ENCODE results near the gene AIMP2.
"Not testable (repeated sequence)": the region's sequence is repeated elsewhere in the genome, so short reads cannot be mapped to it uniquely, and the experiment has no call there.

Gene AIMP2

DNA sequence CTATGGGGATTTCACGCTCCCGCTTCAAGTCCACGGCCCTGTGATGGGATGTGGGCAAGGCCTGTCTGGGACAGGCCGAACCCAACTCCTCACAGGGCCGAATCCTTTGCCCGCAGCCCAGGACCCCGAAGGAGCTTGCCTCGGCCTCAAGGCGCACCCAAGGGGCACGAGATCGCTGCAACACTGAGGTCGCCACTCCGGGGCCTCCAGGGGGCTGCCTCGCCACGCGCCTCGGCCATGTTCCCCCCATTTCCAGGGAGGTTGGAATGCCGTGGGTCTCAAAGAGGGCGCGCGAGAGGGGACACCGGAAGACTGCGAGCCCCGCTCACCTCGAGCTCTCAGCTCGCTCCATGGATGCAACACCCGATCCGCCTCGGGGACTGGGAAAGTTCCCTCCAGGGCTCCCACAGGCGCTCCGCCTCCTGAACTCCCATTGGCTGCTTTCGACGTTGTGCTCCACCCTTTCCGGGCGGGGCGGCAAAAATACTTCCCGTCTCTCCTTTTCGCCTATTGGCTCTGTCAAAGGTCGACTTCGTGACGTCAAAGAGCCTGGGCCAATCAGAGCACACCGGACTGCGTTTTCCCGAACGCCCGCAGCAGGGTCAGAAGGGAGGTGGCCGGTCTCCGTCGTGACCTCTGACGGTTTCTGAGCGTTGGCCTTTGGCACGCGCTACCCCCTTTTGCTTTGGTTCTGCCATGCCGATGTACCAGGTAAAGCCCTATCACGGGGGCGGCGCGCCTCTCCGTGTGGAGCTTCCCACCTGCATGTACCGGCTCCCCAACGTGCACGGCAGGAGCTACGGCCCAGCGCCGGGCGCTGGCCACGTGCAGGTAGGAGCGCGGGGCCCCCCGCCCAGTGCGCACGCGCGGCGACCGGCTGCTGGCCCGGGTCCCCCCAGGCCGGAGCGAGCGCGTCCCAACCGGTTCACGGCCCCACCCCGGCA is at the start of gene AIMP2, which contains the start of gene PMS2:
AIMP2 (plus strand) TSS at position 605 of the 944 bp plus-strand sequence; CDS start at position 697, 92 bp downstream.
PMS2 (minus strand) TSS at position 382 of the 944 bp plus-strand sequence; CDS start at position 352, 30 bp downstream.
- peak; percentile 93 for DNase-seq (ENCODE audit: low spot score)

DNA sequence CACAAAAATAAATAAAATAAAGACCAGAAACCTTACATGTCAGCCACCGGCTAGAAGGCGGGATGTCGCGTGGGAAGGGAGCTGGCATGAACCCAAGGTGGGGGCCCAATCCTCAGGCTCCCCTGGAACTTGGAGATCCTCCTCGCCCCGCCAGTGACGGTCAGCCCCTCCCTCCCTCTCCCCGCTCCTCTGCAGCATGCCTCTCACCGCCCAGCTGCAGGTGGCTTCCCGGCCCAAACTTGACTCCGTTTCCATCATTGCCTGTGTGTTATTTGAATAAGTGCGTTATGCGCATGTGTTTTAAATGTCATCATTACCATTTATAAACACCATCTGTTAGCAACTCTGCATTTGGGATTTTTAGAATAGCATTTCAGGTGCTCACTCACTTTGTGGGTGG is 45.9 kb upstream of the AIMP2 start:
- not testable (repeated sequence) for DNase-seq (ENCODE audit: low spot score)

DNA sequence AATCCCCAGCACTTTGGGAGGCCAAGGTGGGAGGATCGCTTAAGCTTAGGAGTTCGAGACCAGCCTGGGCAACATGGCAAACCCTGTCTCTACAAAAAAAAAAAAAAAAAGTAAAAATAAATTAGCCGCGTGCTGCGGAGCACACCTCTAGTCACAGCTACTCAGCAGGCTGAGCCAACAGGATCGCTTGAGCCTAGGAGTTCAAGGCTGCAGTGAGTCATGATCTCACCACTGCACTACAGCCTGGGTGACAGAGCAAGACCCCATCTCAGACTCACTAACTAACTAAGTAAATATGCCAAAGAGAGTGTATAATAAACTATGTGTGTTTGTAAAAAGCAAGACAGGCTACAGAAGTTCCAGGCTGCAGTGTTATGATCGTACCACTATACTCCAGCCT is 45.3 kb upstream of the AIMP2 start:
- not testable (repeated sequence) for DNase-seq (ENCODE audit: low spot score)

DNA sequence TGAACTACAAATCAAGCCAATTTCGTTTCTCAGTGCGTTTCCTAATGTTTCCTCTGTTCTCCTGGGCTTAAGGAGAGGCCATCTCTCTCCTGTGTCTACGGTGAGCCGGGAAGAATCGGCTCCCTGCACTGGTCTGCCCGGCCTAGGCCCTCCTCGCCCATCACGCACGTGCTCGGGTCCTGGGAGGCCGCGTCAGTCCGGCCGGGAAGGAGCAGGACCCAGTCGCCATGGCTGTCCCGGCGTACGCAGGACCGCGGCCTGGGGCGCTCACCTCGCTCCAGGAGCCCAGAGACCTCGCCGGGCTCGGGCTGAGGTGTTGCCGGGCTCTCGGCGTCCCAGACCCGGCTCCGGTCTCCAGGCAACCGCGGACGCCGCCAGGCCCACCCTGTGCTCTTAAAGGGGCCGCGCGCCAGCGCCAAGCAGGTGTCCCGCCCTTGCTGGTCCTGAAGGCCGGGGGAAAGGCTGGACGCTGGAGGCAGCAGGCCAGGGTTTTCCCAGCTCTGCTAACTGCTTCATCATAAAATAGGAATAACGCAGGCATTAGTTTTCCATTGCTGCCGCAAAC is 38.6 kb upstream of the AIMP2 start, which contains the start of gene RSPH10B:
RSPH10B (minus strand) TSS at position 343 of the 565 bp plus-strand sequence. CDS start 3,573 bp downstream, outside the sequence.
- DNase-seq (ENCODE audit: low spot score) = not testable (repeated sequence)

DNA sequence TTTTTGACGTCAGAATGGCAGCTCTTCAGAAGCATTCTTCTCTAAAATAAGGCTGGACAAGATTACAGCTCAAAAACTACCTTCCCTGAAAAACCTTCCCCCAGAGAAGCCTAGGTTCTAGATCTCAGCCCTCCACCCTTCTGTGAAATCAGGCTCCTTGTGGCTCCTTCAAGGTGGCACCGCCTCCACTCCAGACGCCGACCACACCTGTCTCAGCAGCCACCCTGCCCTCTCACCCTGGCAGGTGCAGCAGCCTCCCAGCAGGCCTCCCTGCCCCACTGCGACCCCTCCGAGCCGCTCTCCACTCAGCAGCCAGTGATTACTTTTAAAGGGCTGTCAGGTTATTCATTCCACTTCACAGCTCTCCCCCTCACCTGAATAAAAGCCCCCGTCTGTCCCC is 35.5 kb upstream of the AIMP2 start:
- DNase-seq (ENCODE audit: low spot score) = not testable (repeated sequence)

DNA sequence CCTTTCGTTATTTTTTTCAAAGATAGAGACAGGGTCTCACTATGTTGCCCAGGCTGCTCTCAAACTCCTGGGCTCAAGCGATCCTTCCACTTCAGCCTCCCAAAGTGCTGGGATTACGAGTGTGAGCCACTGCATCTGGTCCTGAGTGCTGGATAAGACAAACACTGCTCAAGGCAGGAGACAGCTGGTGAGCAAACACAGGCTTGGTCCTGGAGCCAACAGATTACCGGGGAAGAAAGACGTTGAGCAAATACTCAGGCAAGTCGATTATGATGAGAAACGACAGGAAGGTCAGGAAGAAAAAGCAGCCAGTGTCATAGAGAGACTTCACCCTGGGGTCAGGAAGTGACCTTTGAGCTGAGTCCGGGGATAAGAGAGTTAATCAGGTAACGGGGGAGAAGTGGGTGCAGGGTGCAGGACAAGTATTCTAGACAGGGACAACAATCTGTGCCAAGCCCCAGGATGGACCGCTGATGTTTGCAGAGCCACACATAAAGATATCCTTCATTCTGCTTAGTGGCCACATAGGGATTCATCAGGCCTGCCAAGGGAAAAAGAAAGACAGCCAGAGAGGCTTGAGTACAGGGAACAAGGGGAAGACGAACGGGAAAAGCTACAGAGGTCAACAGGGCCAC is 29.3 kb upstream of the AIMP2 start:
- DNase-seq (ENCODE audit: low spot score) = not testable (repeated sequence)

DNA sequence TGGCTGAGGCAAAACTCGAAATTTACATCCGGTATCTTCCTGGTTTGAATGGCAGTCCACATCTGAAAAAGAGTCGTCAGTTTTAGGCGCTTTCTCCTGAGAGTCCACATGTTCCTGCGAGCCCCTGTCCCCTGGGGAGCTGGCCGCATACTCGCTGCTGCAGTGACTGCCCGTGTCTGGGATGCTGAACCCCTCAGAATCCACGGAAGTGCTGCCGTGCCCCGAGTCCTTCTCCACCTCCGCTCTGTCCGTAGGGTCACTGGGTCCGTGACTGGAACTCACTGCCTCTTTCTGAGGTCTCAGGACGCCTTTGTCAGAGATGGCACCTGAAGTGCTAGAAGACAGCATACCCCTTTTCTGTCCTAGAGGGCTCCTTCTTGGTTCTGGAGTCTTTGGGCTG is 22.0 kb upstream of the AIMP2 start:
- DNase-seq (ENCODE audit: low spot score) = not testable (repeated sequence)

DNA sequence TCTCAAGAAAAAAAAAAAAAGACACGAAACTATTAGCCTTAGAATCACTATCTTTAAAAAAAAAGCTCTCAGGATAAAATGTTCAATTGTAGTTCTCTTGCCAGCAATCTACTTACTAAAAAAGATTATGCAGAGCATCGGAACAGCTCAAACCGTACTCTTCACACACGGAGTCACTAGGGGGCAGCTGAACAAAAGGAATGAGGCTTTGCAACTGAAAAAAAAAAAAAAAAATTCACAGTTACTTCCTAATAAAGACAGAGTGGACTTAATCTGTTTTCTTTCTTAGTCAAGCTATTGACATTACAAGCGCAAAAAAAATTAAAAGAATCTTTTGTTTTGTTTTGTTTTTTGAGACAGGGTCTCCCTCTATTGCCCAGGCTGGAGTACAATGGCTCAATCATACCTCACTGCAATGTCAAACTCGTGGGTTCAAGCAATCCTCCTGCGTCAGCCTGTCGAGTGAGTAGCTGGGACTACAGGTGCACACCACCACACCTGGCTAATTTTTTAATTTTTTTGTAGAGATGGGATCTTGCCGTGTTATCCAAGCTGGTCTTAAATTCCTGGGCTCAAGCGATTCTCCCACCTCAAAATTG is 11.8 kb upstream of the AIMP2 start:
- peak; percentile 52 for DNase-seq (ENCODE audit: low spot score)

DNA sequence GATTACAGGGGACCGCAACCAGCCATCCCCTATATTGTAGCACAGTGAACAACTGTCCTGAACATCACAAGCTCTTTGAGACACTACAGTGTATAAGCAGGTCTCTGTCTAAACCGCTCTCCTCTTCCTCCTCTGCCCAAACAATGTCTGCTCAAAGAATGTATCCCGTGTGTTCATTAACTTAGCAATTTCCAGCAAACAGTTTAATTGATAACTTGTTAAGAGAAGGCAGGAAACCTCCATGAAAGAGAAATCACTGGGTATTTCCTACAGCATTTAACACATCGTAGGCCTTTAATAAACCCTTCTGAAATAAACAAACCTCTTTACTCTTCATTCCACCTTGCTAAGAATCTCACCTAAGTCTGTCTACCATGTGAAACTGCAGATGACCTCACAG is 1.7 kb upstream of the AIMP2 start:
- DNase-seq (ENCODE audit: low spot score) = no peak

DNA sequence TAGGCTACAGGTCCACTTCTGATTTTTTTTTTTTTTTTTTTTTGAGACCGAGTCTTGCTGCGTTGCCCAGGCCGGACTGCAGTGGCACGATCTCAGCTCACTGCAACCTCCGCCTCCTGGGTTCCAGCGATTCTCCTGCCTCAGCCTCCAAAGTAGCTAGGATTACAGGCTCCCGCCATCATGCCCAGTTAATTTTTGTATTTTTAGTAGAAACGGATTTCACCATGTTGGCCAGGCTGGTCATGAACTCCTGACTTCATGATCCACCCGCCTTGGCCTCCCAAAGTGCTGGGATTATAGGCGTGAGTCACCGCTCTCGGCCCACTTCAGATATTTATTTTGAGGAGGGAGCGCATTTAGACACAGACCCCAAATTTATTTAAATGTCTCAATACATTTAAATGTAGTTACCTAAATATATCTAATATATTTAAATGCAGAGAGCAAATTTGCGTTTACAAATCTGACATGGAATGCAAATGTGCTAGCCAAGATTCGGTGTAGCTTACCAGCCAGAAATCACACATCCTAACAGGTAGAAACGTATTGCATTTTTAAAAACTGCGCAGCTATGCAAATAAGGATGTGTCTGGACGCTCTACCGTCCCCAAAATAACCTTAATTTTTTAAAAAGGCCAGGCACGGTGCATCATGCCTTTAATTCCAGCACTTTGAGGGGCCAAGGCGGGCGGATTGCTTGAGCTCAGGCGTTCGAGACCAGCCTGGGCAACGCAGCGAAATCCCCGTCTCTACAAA is 1.1 kb upstream of the AIMP2 start:
- DNase-seq (ENCODE audit: low spot score) = not testable (repeated sequence)

DNA sequence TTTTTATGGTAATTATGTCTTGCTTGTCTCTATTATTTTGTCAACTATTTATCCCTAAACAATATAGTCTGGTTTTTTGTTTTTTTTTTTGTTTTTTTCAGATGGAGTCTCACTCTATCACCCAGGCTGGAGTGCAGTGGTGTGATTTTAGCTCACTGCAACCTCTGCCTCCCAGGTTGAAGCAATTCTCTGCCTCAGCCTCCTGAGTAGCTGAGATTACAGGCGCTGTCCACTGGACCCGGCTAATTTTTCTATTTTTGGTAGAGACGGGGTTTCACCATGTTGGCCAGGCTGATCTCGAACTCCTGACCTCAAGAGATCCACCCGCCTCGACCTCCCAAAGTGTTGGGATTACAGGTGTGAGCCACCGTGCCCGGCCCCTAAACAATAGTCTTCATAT is 1.3 kb downstream of the AIMP2 start:
- not testable (repeated sequence) for DNase-seq (ENCODE audit: low spot score)

DNA sequence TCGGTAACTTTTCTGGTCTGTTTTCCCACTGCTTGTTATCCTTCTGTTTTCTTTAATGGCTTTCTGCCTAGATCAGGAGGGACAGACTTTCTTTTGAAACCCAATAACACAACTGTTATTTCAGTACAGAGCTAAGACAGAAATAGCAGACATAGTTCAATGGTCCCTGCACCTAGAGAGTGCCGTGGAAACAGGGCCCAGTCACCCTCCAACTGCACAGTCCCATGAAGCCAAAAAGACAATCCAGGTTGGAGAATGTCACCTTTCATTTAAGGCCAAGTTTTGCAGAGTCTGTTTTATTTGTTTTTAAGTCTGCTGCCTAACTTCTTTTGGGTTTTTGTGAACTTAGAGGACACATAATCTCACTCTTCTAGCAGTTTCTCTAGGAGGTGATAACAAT is 2.5 kb downstream of the AIMP2 start:
- no peak for DNase-seq (ENCODE audit: low spot score)

DNA sequence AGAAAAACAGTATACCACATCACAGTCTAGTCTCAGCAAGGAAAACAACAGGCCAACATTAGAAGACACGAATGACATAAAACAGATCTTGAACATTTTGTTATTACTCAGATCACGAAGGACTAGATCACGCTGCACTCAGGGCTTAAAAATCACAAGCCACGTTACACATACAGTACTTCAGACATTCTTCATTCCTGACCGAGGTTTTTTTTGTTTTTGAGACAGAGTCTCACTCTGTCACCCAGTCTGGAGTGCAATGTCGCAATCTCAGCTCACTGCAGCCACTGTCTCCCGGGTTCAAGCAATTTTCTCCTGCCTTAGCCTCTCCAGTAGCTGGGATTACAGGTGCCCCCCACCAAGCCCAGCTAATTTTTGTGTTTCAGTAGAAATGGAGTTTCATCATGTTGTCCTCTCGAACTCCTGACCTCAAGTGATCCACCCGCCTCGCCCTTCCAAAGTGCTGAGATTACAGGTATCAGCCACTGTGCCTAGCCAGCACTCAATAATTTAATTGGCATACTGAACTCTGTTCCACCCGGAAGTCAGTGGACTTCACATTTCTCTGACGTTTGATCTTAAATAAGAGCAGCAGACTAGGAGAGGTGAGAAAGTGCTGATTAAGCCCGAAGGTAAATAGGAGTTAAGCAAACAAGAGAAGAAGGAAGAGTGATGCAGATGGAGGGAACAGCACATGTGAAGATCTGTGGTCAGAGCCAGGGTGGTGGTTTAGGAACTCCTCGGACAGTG is 3.5 kb downstream of the AIMP2 start:
- no peak for DNase-seq (ENCODE audit: low spot score)

DNA sequence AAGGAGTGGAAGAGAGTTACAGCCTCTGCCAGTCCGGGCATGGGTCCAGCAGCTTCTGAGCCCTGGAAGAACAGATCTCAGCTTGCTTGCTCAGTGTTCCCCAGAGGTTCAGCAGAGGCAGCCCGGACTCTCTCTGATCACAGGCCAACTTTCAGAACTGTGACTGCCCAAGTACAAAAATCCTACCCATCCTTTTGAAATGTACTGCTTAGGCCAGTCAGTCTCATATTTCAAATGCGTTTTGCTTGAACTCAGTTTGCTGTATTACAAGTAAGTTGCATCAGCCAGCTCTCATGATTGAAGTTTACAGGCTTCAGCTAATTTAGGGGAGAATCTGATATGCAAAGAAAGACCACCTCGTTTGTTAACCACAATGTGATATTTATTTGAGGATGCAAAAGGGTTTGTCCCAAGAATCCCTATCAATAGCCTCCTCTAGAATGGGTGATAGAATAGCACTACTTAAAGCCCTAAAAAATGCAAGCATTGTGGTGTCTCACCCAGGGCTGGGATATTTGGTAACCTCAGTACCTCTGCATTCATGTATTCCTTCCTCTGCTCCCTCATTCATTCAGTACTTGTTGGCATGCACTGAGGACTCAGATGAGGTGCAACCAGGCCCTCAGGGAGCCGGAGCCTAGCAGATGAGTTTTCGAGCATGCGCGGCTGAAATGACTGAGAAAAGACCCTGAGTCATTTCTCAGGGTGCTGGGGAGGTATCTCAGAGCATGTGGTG is 7.0 kb downstream of the AIMP2 start:
- DNase-seq (ENCODE audit: low spot score) = no peak

DNA sequence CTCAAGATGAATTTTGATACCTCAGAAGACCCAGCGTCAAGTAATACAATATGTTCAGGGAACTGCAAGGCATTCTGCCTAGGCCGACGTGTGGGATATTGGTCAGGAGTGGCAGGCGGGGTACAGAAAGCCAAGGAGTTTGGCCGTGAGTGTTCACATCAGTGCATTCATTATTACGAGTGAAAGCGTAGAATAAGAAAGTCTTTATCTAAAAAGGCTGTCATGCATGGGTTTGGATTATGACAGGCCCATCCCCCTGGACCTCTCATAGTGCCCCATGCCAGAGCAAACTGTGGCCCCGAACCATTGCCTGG is 7.5 kb downstream of the AIMP2 start:
- DNase-seq (ENCODE audit: low spot score) = no peak

DNA sequence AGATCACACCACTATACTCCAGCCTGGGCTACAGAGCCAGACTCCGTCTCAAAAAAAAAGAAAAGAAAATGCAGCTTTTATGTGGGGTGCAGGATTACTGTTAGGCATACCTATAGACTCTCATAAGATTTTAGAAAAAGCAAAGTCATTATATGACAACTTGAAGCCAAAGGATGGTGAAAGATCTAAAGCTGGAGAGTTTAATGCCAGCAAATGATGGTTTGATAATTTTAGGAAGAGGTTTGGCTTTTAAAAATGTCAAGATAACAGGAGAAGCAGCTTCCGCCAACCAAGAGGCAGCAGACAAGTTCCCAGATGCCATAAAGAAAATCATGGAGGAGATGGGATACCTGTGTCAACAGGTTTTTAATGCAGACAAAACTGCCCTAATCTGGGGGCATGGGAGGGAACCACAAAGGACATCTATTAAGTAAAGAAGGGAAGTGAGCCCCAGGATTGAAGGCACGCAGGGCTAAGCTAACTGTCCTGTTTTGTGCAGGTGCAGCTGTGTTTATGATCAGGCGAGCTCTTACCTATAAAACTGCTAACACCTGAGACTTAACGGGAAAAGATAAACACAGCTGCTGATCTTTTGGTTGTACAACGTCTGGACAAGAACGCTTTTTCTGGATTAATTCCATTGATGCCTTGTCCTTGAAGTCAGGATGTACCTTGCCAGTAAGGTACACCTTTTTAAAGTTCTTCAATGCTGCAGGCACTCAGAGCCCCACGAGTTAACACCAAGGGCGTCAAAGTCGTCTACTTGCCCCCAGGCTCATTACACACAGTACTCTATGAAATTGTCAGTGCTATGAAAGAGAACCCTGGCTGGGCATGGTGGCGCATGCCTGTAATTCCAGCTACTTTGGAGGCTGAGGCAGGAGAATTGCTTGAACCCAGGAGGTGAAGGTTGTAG is 11.6 kb downstream of the AIMP2 start:
- no peak for DNase-seq (ENCODE audit: low spot score)

DNA sequence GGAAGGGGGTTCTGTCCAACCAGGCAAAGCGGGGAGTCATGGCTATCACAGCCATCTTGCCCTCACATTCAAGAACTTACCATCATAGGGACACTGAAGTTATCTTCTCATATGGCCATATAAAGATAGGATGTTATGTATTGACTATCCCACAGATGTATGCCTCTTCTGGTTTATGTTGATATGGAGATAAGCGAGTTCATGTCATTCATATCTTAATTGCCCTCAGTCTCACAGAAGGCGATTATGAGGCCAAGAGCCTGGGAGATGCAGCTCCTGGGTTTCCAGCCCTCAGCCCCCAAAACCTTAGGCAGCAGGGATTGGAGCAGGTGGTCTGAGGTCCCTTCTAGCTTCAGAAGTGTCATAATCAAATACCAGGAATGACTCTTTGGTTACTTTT is 13.6 kb downstream of the AIMP2 start:
- DNase-seq (ENCODE audit: low spot score) = no peak

DNA sequence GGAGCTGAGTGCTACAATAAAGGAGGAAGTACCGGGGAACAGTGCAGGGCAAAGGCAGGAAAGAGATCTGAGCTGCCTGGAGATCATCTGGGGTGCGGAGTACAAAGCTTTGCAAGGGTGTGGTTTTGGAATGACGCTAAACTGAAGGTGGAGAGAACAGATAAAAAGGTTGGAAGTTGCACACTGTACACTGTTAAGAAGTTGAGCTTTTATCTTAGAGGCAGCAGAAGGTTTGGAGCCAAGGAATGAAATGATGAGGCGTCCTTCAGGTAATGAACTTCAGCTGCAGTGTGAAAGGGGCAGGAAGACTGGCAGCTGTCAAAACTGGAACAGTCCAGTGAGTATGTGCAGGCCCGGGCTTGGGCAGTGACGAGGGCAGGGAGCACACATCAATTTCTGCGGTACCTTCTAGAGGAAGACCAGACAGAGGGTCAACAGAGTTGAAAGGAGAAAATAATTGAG is 14.9 kb downstream of the AIMP2 start:
- no peak for DNase-seq (ENCODE audit: low spot score)

Data from CD4-positive, alpha-beta T cell treated with Interleukin-6 at 100 ng/mL for 8 hours (primary cell).